ENCODE results near the gene TFB1M.

The TFB1M gene

DNA sequence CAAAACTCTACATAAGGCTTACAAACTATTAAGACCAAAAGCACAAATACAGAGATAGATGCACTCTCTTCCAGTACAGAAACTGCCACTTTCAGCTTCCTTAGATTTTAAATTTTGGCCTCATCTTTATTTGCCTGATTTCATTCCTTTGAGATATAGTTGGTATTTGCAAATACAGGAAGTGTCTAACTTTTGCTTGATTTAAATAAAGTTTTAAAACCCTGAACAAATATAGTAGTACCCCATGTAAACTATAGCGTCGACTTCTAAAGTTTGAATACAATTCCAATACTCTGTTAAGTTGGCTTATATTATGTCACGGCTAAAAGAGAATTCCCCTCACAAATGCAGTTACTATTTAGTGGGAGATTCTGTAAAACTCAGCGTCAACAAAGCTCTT, 51.6 kb downstream of the TFB1M start:
- no peak for DNase-seq

GRCh38 chr6:155261111-155261900, 53.0 kb downstream of the TFB1M start:
- no peak for DNase-seq

GRCh38 chr6:155260686-155261085, 53.6 kb downstream of the TFB1M start:
- no peak for DNase-seq

DNA sequence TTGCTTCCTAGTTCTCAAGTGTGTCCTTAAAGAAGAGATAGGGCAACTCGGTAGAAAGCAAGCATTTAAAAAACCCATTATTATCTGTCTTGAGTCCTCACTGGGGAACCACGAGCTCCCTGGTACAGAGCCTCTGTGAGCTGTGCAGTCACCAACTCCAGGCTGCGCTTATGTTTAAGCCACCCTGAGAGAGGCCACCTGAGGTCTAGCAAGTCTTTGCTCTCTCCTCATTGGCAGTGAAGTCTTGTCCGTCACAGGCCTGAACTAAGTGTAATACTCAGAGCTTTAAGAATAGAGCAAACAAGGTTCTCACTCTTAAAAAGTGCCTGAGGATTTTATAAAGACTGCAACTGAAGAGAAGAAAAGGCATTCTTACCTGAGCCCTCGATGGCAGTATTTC, 54.4 kb downstream of the TFB1M start:
- DNase-seq: no peak

GRCh38 chr6:155259204-155259603, 55.1 kb downstream of the TFB1M start:
- no peak for DNase-seq

- DNase-seq: no peak
Observed at GRCh38 chr6:155257796-155258195, 56.5 kb downstream of the TFB1M start.

DNA sequence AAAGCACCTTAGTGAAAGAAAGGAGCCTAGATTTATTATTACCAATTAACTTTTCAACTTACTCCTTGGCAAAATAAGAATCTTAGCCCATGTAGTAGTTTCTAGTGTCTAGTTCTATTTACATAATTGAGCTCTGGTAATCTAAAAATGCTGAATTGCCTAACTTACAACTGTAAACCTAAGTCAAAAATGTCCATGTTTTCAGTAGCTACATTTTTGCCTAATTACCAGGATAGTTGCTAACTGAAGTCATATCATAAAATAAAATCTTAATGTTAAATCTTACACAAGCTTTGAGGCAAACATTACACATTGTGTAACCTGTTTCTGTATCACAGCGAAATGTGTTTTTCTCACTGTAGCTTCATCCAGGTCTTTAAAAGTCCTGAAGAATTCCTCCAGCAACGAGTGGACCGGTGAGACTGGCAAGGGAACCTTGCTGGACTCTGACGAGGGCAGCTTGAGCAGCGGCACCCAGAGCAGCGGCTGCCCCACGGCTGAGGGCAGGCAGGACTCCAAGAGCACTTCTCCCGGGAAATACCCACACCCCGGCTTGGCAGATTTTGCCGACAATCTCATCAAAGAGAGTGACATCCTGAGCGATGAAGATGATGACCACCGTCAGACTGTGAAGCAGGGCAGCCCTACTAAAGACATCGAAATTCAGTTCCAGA, 58.0 kb downstream of the TFB1M start:
- DNase-seq: no peak

GRCh38 chr6:155254139-155254538, 60.1 kb downstream of the TFB1M start:
- no peak for DNase-seq

DNA sequence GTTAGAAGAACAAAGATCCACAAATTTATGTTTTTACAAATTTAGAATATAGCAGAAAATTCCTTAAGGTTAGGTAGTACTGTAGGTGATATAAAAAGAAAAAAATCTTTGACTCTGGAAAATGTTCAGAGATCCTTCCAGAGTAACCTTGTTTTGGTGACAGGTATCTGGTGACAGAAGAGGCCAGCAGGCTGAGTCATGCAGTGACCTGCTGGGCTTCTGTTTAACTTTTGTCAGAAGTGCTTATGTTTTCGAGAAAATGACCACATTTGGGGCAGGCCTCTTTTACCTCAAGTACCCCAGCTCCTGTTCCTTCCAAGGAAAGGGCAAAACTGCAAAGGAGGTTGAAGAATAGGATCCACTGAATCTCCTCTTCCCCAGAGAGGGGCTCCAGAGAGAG, 60.9 kb downstream of the TFB1M start:
- DNase-seq: no peak

DNA sequence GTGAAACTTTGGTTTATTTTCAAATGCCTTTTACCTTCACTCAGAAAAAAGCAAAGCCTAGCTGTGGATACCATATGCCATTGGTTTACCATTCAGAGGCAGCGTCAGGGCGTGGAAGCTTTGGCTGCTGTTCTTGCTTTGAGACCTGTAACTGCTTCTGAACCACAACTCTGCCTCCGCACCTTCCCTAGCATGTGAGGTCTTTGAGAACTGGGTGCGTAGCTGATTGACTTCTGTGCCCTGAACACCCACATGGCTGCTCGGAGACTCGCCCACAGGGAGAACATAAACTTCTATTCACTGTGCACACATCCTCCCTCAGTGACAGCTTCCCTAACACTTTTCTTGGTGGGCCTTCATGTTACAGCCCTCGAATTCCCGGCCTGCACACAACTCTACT, 61.7 kb downstream of the TFB1M start:
- no peak for DNase-seq

GRCh38 chr6:155250701-155251381, 63.4 kb downstream of the TFB1M start:
- no peak for DNase-seq

DNA sequence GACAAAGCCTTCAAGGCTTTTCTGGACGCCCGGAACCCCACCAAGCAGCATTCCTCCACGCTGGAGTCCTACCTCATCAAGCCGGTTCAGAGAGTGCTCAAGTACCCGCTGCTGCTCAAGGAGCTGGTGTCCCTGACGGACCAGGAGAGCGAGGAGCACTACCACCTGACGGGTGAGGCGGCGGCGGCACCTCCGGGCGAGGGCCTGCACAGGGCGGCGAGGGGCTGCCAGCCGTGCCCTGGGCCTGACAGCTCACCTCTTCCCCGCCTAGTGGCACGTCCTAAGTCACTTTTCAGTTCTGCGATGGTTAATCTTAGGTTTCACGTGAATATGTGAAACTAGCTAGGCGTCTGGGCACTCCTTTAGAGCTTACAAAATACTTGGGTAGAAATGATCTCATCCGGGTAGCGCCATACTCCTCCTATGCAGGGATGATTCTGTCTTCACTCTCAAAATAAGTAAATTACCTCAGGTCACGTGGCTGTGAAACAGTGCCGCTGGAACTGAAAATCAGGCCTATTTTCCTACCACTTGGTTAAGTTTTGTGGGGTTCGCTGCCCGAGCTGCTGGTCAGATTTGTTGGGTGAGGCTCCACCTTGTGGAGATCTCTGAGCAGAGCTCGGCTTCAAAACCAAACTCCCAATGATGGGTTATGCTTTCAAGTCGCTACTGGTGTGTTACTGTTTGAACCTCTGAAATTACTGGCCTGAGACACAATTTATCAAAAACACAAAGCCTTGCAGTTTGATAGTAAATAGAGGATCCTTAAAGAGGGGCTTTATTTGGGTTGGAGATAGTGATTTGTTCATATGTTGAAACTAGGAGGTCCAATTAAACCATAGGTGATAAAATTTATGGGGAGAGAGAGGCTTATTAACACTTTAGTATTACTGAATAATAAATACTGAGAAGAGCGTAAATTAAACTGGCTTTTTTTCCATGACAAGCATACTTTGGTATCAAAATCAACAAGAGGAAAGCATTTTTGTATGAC, 66.0 kb downstream of the TFB1M start:
- DNase-seq: no peak

DNA sequence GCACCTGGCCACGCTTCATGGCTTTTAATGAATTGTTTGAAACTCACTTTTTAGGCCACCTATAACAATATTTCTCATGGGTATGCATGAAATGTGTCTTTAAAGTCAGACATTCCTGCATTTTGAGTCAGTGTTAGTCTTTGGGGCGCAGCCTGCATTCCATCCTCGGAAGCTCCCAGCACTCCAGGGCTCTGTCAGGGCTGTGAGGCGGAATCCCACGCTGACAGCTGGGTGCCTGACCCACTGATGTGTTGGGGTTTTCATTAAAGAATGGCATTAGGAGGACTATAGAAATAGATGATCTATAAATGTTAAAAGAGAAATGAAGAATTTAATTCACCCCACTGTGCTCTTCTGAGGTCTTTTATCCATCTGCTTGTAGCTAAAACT, 66.7 kb downstream of the TFB1M start:
- DNase-seq: no peak

DNA sequence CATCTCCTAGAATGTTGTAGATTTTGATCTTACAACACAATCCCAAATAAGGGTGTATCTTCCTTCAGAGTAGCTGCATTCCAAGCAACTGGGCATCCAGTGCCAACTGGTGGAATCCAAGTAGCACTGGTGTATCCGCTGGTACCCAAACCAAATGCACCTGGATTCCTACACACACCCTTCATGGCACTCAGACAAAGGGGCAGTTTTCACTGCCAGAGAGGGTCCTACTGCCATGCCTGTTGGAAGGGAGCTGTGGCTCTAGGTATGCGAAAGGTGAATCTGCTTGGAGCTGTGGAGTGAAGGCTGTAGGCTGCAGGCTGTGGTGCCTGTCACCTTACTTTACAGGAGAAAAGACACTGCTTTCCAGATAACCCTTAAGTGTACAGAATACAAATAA, 67.5 kb downstream of the TFB1M start:
- no peak for DNase-seq

GRCh38 chr6:155245831-155246230, 68.5 kb downstream of the TFB1M start:
- DNase-seq: no peak

GRCh38 chr6:155245193-155245592, 69.1 kb downstream of the TFB1M start:
- no peak for DNase-seq

GRCh38 chr6:155244434-155244833, 69.8 kb downstream of the TFB1M start:
- DNase-seq: no peak

DNA sequence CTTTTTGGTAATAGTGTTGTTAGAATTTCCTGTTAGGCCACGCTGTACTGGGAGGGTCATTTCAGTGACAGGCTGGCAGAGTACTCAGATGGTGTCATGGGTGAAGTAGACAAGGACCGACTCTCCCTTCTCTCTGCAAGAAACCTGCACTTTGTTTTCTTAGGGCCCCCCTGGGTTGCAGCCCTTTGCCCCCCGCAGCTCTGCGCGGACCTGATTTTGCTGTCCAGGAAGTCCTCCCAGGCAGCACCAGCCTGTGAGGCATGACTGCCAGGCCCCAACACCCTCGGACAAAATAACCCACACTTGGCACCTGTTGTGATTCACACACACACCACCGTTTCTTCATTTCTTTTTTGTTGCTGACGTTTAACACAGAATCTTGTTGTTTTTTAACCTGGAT, 72.3 kb downstream of the TFB1M start:
- no peak for DNase-seq

GRCh38 chr6:155240905-155241600, 73.2 kb downstream of the TFB1M start:
- DNase-seq: no peak

DNA sequence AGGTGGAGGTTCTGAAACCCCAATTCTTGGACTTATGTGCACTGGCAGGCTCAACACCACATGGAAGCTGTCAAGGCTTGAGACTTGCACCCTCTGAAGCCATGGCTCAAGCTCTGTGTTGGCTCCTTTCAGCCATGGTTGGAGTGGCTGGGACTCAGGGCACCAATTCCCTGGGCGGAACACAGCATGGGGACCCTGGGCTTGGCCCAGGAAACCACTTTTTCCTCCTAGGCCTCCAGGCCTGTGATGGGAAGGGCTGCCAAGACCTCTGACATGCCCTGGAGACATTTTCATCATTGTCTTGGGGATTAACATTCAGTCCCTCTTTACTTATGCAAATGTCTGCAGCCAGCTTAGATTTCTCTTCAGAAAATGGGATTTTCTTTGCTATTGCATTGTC, 76.7 kb downstream of the TFB1M start:
- no peak for DNase-seq

DNA sequence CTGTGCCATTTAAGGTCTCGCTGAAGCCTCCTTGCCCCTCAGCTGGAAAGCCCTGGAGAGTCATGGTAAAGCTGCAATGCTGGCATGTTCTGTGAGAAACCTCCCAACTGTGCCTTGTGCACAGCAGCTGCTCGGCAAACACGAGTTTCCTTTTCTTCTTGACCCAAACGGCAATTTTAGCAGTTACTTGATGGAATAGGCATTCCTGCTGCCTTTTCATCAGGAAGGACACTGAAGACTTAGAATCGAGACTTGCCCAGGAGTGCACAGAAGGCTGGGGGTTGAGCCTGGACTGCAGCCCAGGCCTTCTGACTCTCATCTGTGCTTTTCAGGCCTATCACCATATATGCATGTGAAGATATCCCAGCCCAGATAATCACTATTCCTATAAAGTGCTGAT, 79.2 kb downstream of the TFB1M start:
- DNase-seq: no peak

DNA sequence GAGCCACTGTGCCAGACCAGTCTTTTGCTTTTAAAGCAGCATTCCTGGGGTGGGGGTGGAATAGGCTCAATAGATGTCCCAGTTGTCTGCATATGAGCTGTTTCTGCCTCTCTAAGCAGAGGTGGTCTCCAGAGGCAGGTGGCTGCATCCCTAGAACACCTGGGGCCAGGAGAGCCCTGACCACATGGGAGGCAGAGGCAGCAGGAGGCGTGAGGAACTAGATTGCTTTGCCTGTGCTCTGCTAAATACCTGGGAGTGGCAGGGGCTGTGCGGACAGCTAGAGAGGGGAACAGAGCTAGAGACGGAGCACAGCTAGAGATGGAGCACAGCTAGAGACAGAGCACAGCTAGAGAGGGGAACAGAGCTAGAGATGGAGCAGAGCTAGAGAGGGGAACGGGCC, 79.6 kb downstream of the TFB1M start:
- DNase-seq: no peak
